GM21717 (cell line): ENCODE data around the gene EFNB3.

Experiments used
- ATAC-seq: cut with Tn5 transposase; IDR thresholded peaks from one replicate; pipeline ENCODE4 v1.9.1; 2021; ENCODE audit warnings: mild to moderate bottlenecking, moderate library complexity; ENCODE audit not compliant: unreplicated experiment

Gene EFNB3, protein sequence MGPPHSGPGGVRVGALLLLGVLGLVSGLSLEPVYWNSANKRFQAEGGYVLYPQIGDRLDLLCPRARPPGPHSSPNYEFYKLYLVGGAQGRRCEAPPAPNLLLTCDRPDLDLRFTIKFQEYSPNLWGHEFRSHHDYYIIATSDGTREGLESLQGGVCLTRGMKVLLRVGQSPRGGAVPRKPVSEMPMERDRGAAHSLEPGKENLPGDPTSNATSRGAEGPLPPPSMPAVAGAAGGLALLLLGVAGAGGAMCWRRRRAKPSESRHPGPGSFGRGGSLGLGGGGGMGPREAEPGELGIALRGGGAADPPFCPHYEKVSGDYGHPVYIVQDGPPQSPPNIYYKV

GRCh38 chr17:7704601-7705268 is at the start of gene EFNB3:
Gene EFNB3, plus strand, starts transcription at chr17:7705202. Its CDS starts 397 bp downstream, at chr17:7705599.
- ATAC-seq, result no peak

- no peak for ATAC-seq
Measured at GRCh38 chr17:7655541-7655840, 49.5 kb upstream of the EFNB3 start.

GRCh38 chr17:7656958-7657609 is 47.9 kb upstream of the EFNB3 start:
- ATAC-seq, result no peak

- ATAC-seq, result no peak
Measured at GRCh38 chr17:7667656-7668406, 37.2 kb upstream of the EFNB3 start.

GRCh38 chr17:7668482-7668881 is 36.5 kb upstream of the EFNB3 start:
- ATAC-seq, result no peak

DNA sequence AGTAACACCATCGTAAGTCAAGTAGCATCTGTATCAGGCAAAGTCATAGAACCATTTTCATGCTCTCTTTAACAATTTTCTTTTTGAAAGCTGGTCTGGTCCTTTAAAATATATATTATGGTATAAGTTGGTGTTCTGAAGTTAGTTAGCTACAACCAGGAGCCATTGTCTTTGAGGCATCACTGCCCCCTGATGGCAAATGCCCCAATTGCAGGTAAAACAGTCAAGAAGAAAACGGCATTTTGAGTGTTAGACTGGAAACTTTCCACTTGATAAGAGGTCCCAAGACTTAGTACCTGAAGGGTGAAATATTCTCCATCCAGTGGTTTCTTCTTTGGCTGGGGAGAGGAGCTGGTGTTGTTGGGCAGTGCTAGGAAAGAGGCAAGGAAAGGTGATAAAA is 31.8 kb upstream of the EFNB3 start:
- no peak for ATAC-seq

DNA sequence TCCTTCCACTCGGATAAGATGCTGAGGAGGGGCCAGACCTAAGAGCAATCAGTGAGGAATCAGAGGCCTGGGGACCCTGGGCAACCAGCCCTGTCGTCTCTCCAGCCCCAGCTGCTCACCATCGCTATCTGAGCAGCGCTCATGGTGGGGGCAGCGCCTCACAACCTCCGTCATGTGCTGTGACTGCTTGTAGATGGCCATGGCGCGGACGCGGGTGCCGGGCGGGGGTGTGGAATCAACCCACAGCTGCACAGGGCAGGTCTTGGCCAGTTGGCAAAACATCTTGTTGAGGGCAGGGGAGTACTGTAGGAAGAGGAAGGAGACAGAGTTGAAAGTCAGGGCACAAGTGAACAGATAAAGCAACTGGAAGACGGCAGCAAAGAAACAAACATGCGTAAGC is 30.1 kb upstream of the EFNB3 start:
- no peak for ATAC-seq

DNA sequence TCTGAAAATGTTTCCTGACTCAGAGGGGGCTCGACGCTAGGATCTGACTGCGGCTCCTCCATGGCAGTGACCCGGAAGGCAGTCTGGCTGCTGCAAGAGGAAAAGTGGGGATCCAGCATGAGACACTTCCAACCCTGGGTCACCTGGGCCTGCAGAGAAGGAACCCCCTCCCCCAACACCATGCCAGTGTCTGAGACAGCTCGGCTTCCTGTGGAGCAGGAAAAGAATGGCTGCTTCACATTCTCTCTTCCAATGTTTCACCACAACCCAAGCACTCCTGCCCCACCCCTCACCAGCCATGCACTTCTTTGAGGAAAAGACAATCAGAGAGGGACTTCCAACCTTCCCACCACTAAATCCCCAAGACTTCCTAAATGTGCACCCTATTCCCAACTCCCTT is 28.5 kb upstream of the EFNB3 start:
- ATAC-seq, result no peak

DNA sequence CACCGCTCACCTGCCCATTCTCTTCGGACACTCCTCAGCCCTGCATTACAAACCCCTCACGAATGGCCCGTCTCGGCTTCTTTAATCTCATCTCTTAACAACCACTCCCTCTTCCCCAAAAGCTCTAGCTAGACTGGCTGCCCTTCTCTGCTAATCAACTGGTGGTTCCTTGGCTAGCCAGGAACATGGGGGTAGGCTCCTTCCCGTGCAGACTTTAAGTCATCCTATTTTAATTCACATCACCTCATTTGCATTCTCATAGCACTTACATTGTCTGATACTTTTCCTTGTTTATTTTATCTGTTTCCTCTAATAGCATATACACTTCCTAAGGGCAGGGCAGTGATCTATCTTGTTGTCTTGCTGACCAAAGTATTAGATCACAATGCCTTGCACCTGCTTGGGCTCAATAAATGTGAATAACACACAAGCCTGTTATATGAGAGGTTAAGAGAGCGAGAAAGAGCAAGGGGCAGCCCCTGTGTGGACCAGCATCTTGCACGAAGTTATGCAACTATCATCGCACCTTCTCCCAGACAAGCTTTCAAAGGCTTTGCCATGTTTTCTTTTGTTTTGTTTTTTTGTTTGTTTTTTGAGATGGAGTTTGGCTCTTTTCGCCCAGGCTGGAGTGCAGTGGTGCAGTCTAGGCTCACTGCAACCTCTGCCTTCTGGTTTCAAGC is 27.5 kb upstream of the EFNB3 start:
- no peak for ATAC-seq

DNA sequence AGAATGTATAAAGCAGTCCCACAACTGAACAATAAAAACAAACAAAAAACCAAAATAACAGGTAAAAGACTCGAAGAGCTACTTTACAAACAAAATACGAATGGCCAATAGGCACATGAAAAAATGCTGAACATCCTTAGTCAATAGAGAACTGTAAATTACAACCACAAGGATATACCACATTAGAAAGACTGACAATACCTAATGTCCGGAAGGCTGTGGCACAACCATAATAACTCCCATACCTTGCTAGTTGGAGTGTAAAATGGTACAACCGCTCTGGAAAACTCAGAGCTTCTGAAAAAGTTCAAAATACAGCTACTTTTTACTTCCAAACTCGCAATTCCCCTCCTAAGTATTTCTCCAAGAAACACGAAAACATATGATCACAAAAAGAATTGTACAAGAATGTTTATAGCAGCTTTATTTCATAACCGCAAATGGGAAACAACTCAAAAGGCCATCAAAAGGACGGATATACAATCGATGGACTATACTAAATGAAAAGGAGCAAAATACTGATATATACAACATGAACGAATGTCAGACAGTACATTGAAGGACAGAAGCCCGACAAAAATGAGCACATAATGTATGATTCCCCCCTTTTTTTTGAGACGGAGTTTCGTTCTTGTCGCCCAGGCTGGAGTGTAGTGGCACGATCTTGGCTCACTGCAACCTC is 20.0 kb upstream of the EFNB3 start:
- no peak for ATAC-seq

DNA sequence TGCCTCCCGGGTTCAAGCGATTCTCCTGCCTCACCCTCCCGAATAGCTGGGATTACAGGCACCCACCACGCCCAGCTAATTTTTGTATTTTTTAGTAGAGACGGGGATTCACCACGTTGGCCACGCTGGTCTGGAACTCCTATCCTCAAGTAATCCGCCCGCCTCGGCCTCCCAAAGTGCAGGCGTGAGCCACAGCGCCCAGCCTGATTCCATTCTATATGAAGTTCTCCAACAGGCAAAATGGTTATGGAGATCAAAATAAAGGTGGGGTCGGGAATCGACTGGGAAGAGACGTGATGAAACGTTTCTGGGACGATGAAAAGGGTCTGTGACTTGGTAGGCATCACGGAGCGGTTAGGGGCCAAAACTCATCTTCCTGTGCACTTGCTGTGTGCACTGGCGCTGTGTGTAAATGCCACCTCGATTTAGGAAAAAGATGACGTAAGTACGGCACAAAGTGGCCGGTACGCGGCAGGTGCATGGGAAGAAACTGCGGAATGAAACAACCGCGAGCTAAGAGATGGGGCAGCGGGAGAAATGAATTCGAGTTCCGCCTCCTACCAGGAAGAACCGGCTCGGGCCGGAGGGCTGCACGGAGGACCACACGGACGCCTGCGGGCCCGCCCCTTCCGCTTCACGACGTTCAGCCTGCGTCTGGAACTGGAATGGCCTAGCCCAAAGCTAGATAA is 19.3 kb upstream of the EFNB3 start:
- ATAC-seq, result peak; percentile 45

DNA sequence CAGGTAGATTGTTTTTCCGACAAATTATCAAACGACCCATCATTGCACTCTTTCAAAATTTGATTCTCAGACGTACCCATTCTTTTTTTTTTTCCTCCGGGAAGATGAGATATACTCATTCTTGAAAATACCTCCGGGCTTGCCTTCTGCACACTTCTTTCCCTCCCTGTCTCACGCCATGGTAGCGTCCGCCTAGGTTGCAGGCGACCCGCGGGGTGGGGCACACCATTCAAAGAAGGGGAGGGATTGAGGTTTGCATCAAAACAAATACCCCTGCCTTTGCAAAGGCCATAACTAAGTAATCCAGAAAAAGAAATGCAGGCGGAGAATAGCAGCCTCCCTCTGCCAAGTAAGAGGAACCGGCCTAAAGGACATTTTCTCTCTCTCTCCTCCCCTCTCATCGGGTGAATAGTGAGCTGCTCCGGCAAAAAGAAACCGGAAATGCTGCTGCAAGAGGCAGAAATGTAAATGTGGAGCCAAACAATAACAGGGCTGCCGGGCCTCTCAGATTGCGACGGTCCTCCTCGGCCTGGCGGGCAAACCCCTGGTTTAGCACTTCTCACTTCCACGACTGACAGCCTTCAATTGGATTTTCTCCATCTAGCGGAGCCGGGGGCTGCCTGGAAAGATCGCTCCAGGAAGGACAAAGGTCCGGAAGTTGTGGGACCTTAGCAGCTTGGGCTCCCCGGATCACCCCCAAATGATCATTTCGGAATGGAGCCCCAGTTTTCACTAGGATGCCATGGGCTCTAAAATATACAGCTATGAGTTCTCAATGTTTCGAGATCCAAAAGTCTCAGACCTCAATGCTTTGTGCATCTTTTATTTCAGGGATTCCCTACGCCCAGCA is 18.6 kb upstream of the EFNB3 start:
- peak; percentile 31 for ATAC-seq

DNA sequence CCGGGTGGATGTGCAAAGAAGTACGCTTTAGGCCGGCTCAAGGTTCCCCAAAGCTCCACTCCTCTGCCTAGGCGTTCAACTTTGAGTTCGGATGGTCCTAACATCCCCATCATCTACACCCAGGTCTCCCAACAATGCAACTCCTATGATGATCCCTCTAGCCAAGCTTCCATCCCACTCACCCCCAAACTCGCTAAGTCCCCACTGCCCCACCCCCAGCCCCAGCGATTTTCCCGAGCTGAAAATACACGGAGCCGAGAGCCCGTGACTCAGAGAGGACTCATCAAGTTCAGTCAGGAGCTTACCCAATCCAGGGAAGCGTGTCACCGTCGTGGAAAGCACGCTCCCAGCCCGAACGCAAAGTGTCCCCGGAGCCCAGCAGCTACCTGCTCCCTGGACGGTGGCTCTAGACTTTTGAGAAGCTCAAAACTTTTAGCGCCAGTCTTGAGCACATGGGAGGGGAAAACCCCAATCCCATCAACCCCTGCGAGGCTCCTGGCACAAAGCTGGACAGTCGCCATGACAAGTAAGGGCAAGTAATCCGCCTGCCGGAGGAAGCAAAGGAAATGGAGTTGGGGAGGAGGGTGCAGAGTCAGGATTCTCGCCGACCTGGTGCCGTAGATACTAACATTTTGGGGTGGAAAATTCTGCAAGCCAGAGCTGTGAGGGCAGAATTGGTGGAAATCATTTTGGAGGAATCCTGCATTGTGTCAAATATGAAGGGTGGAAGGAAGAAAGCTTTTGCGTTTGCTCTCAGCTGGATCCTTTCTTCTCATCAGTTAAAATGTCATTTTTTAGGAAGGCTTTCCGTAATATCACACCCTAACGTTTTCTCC is 17.7 kb upstream of the EFNB3 start, which contains the start of gene TP53:
Gene TP53, minus strand, starts transcription at position 419 of the 836 bp plus-strand sequence. CDS start 10,896 bp downstream, outside the sequence.
- ATAC-seq, result peak; percentile 45

DNA sequence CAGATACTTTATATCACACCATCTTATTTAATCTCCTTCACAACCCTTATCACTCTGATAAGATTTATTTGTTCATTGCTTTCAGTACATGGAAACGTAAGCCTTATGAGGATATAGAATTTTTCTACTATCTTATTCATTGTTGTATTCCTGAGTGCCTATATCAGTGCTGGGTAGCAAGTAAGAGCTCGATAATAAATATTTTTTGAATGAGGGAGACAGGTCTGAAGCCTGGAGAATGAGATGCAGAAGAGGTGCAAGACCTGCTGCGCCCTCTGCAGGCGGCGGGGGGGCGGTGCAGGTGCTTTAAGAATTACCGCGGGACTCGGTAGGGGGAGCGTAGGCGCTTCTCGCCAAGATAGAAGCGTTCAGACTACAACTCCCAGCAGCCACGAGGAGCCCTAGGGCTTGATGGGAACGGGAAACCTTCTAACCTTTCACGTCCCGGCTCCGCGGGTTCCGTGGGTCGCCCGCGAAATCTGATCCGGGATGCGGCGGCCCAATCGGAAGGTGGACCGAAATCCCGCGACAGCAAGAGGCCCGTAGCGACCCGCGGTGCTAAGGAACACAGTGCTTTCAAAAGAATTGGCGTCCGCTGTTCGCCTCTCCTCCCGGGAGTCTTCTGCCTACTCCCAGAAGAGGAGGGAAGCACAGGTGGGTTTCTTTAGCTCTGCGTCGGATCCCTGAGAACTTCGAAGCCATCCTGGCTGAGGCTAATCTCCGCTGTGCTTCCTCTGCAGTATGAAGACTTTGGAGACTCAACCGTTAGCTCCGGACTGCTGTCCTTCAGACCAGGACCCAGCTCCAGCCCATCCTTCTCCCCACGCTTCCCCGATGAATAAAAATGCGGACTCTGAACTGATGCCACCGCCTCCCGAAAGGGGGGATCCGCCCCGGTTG is 16.8 kb upstream of the EFNB3 start, which contains the start of gene WRAP53:
Gene WRAP53, plus strand, starts transcription at position 570 of the 900 bp plus-strand sequence. Its CDS starts 172 bp downstream, at position 742.
- peak; percentile 60 for ATAC-seq

GRCh38 chr17:7688808-7689316 is 16.1 kb upstream of the EFNB3 start:
- no peak for ATAC-seq

DNA sequence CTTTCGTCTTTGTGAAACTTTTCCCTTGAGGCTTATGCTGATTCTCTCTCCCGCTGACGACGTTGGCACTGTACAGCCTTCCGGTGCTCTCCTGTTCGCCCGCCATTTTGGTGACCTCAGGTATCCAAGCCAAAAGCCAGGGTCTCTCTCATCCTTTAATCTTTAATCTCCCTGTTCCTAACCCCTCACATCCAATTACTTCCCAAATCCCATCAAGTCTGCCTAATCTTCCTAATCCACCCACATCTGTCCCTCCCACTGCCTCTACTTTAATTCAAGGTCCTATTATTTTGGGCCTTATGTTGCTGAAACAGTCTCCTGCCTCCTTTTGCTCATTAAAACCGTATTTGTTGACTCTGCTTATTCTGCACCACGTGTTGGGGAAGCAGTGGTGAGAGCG is 9.4 kb upstream of the EFNB3 start:
- no peak for ATAC-seq
